ENCODE data around the gene AP5M1.
"Not testable (repeated sequence)": the region's sequence is repeated elsewhere in the genome, so short reads cannot be mapped to it uniquely, and the experiment has no call there.

The AP5M1 gene, protein sequence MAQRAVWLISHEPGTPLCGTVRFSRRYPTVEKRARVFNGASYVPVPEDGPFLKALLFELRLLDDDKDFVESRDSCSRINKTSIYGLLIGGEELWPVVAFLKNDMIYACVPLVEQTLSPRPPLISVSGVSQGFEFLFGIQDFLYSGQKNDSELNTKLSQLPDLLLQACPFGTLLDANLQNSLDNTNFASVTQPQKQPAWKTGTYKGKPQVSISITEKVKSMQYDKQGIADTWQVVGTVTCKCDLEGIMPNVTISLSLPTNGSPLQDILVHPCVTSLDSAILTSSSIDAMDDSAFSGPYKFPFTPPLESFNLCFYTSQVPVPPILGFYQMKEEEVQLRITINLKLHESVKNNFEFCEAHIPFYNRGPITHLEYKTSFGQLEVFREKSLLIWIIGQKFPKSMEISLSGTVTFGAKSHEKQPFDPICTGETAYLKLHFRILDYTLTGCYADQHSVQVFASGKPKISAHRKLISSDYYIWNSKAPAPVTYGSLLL

DNA sequence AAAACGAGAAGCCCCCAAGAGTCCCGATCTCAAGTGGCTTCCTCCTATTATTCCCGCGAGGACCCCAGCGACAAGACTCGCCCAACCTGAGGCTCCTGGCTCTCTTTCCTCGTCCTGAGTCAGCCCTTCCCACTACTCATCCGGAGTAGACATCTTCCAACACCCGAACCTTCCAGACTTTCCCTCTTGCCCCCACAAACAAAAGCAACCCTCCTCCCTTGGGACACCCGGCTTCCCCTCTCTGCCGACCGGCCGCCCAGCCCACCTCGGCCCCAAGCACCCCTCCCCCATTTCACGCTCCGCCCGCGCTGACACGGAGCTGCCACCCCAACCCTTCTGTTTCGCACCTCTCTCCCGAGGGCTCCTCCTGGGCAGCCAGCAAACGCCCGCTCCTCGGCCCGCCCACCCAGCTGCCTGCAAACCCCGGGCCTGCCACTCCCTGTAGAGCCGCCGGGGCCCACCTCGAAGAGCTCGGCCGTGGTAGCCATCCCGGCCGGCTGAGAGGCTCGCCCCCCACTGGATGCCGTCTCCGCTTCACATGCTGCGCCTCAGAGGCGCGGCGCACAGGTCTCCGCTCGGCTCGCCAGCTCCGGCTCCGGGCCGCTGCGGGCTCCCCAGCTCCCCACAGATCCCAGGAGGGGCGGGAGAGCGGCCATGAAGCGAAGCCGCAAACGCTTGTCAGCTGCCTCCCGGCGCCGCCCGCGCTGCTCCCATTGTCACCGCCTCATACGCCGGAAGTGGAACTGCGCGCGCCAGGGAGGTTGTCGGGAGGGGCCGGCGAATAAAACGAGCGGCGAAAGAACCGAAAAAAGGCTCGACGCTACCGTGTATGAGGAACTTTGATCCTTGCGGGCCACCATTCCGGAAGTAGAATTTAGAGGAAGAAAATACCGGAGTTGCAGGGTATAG lies at the start of gene AP5M1, which contains the start of gene EXOC5:
TSS of gene AP5M1 (plus strand) at position 811 of the 909 bp plus-strand sequence. CDS start 344 bp downstream, outside the sequence.
TSS of gene EXOC5 (minus strand) at position 745 of the 909 bp plus-strand sequence. CDS start at position 488, 257 bp downstream.
- peak; percentile 95 for DNase-seq (ENCODE audit: low spot score)

DNA sequence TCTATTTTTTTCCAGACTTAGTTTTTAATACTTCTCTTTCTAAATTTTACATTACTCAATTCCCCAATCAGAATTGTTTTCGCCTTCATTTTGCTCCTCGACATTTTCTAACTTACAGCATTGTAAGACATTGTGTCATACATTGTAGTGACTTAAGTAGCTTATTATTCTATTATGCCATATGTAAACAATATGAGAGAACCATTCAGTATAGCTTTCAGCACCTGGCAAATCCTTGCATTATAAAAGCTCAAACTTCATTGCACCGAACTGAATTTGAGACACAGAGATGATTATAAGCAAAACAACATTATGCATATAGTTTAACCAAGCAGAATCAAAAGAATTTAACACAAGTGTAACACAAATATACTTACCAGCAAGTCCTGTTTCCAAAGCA lies 46.8 kb upstream of the AP5M1 start:
- no peak for DNase-seq (ENCODE audit: low spot score)

DNA sequence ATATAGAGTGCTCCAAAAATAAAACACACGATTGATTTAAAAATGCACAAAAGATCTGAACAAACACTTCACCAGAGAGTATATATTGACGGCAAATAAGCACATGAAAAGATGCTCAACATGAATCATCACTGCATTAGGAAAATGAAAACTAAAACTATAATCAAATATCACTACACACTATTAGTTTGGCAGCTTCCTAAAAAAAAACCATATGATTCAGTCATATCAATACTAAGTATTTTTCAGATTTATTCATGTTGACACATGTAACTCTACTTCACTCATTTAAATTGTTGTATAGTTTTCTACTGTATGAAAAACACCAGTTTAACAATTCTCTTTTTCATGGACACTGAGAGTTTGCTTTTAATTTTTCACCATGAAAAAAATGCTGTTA lies 41.7 kb upstream of the AP5M1 start:
- no peak for DNase-seq (ENCODE audit: low spot score)

DNA sequence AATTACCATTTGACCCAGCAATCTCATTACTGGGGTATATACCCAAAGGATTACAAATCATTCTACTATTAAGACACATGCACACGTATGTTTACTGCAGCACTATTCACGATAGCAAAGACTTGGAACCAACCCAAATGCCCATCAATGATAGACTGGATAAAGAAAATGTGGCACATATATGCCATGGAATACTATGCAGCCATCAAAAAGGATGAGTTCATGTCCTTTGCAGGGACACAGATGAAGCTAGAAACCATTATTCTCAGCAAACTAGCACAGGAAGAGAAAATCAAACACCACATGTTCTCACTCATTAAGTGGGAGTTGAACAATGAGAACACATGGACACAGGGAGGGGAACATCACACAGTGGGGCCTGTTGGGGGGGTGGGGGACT lies 40.5 kb upstream of the AP5M1 start:
- not testable (repeated sequence) for DNase-seq (ENCODE audit: low spot score)

- no peak for DNase-seq (ENCODE audit: low spot score)
These were observed 36.8 kb upstream of the AP5M1 start for GRCh38 chr14:57232006-57232405.

GRCh38 chr14:57240115-57240514 lies 28.7 kb upstream of the AP5M1 start:
- DNase-seq (ENCODE audit: low spot score), result not testable (repeated sequence)

DNA sequence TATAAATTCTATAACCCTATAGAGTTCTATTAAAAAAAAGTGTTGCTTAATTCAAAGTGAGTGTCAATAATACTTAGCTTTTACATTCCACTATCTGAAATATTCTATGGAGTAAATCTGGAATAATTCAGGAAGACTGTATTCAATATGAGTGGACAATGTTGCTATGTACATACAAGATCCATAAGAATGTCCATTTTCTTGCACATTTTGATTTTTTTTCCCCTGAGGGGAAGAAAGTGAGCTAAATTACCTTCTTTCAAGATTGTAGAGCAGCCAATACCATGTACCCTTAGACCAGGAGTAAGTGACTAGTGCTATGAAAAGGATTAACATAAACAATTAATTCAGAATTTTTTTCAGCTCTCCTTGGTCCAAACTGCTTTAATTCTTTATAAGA lies 25.5 kb upstream of the AP5M1 start:
- DNase-seq (ENCODE audit: low spot score), result no peak

GRCh38 chr14:57244106-57244505 lies 24.7 kb upstream of the AP5M1 start:
- DNase-seq (ENCODE audit: low spot score), result no peak

DNA sequence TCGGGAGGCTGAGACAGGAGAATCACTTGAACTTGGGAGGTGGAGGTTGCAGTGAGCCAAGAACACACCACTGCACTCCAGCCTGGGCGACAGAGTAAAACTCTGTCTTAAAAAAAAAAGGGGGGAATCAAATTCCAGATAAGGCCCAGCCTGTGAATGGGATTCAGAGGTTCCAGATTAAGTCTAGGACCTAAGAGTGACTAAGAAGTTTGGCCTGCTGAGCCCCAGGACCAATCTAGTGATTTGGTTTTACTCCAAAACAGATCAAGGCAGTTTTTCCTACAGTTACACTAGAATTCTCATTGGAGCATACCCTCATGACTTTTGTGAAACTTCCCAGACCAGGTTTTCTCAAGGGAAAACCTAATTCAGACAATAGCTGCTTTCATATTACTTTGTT lies 22.8 kb upstream of the AP5M1 start:
- DNase-seq (ENCODE audit: low spot score), result no peak

DNA sequence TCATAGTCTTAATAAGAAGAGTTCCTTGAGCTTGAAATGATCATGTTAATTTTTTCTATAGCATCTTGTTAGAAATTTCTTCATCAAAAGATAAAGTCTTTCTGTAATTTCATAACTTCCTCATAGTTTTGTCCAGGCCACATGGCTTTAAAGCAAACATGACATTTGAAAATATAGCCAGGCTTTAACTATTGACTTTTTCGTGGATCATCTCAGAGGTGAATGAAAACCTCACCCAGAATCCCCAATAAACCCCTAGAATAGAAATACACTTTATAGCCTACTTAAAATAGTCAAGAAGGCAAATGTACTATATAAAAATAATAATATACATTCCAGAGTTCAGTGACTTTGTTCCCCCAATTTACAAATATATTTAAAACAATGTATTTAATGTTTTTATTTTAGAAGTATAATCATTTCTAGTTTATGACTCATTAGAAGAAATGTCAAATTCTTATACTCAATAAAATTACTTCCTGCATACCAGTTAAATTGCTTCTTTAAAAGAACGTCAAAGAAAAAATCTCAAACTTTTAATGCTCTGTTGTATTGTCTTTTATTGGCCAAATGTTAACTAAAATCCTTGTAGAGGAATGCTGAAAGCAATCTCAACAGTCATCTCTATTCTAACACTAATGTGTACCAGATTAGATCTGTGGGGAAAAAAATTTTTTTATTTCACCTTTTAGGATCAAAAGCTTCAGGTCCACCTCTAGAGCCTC lies 21.7 kb upstream of the AP5M1 start:
- no peak for DNase-seq (ENCODE audit: low spot score)

- DNase-seq (ENCODE audit: low spot score), result no peak
These were observed 13.9 kb upstream of the AP5M1 start for GRCh38 chr14:57254884-57255283.

DNA sequence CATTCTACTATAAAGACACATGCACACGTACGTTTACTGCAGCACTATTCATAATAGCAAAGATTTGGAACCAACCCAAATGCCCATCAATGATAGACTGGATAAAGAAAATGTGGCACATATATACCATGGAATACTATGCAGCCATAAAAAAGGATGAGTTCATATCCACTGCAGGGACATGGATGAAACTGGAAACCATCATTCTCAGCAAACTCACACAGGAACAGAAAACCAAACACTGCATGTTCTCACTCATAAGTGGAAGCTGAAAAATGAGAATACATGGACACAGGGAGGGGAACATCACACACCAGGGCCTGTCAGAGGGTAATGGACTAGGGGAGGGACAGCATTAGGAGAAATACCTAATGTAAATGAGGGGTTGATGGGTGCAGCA lies 10.6 kb upstream of the AP5M1 start:
- DNase-seq (ENCODE audit: low spot score), result not testable (repeated sequence)

GRCh38 chr14:57259672-57260071 lies 9.1 kb upstream of the AP5M1 start:
- DNase-seq (ENCODE audit: low spot score), result no peak

- no peak for DNase-seq (ENCODE audit: low spot score)
These were observed 7.2 kb upstream of the AP5M1 start for GRCh38 chr14:57261604-57262003.

GRCh38 chr14:57262117-57262516 lies 6.7 kb upstream of the AP5M1 start:
- no peak for DNase-seq (ENCODE audit: low spot score)

GRCh38 chr14:57266065-57266464 lies 2.7 kb upstream of the AP5M1 start:
- DNase-seq (ENCODE audit: low spot score), result no peak

GRCh38 chr14:57273236-57273635 lies 4.5 kb downstream of the AP5M1 start:
- DNase-seq (ENCODE audit: low spot score), result no peak

DNA sequence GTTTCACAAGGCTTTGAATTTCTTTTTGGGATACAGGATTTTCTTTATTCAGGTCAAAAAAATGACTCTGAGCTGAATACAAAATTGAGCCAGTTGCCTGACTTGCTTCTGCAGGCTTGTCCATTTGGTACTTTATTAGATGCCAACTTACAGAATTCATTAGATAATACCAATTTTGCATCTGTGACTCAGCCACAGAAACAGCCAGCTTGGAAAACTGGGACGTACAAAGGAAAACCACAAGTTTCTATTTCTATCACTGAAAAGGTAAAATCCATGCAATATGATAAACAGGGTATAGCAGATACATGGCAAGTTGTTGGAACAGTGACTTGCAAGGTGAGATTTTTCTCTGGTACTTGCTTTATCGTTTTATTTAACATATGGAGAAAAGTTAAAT lies 5.8 kb downstream of the AP5M1 start:
- no peak for DNase-seq (ENCODE audit: low spot score)

DNA sequence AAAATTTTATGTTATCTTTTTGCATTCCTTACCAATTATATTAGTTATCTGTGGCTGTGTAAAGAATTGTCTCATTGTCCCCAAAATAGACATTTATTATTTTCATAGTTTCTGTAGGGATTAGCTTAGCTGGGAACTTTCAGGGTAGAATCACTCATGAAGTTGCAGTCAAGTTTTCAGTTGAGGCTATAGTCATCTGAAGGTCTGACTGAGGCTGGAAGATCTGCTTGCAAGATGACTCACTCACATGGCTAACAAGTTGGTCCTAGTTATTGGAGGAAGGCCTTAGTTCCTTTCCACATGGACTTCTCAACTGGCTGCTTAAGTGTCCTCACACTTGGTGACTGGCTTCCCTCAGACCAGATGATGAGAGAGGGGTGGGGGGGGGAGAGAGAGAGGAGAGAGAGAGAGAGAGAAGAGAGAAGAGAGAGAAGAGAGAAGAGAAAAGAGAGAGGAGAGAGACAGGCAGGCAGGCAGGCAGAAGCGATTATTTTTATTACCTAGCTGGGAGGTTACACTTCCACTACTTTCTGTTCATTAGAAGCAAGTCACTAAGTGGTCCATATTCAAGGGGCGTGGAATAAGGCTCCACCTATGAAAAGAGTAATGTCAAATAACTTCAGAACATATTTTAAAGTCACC lies 6.4 kb downstream of the AP5M1 start:
- no peak for DNase-seq (ENCODE audit: low spot score)

DNA sequence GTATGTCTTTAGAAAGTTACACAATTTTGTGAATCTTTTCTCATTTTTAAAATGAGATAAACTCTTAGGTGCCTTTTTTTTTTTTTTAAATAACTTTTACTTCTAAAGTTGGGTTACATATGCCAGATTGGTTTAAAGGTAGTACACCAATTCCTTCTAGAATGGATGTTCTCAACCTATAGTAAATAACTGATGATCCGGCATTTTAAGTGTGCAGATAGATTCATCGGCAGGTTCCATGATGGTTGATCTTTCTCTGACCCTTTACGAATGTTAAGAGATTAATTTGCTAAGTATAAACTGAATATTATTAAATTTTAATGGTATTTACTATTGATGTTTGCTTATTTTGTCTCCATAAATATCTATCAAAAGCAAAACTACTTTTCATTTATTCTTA lies 8.3 kb downstream of the AP5M1 start:
- DNase-seq (ENCODE audit: low spot score), result no peak

- no peak for DNase-seq (ENCODE audit: low spot score)
These were observed 19.0 kb downstream of the AP5M1 start for GRCh38 chr14:57287745-57288144.

- no peak for DNase-seq (ENCODE audit: low spot score)
These were observed 22.0 kb downstream of the AP5M1 start for GRCh38 chr14:57290751-57291150.

Measured in putamen (tissue), 1 donor.